Measurements from ENCODE around the gene MYOM3.

The MYOM3 gene

DNA sequence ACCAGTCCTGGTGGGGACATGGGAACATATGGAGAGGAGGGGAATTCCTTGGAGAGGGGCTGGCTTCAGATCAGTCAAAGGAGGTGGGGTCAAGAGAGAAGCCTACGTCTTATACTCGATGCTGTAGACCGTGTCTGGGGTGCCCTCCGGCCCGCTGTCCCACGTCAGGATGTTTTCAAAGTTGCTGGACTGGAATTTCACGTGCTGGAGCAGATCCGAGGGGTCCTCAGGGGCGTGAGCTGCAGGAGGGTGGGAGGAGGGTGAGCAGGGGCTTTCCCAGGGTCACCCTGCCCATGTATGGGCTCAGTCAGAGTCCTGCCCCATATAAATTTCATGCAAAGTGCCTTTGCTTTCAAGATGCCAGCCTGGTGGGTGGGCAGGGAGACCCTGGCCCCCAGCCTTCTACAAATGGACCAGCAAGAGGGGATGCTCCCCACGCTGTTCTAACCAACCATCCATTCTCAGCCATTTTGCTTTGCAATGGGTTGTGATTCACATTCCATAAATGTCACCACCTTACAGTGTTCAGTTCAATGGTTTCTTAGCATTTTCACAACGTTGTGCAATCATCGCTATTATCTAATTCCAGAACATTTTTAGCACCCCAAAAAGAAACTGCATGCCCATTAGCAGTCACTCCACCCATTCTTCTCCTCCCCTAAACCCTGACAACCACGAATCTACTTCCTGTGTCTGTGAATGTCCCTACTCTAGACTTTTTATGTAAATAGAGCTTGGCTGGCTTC, 26.7 kb upstream of the MYOM3 start:
- TF ChIP-seq, protein P1, sequence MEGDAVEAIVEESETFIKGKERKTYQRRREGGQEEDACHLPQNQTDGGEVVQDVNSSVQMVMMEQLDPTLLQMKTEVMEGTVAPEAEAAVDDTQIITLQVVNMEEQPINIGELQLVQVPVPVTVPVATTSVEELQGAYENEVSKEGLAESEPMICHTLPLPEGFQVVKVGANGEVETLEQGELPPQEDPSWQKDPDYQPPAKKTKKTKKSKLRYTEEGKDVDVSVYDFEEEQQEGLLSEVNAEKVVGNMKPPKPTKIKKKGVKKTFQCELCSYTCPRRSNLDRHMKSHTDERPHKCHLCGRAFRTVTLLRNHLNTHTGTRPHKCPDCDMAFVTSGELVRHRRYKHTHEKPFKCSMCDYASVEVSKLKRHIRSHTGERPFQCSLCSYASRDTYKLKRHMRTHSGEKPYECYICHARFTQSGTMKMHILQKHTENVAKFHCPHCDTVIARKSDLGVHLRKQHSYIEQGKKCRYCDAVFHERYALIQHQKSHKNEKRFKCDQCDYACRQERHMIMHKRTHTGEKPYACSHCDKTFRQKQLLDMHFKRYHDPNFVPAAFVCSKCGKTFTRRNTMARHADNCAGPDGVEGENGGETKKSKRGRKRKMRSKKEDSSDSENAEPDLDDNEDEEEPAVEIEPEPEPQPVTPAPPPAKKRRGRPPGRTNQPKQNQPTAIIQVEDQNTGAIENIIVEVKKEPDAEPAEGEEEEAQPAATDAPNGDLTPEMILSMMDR (IDR thresholded peaks at IDR 0.05; ENCODE audit: extremely low read depth, insufficient read depth, missing control alignments): no peak
- in situ Hi-C loops (cut with MboI; ENCODE audit: low pct_unique_long_range_greater_than_20kb, low sequenced_read_pairs, unreplicated experiment): no loop called here
- no peak for DNase-seq (ENCODE audit: low spot score)

DNA sequence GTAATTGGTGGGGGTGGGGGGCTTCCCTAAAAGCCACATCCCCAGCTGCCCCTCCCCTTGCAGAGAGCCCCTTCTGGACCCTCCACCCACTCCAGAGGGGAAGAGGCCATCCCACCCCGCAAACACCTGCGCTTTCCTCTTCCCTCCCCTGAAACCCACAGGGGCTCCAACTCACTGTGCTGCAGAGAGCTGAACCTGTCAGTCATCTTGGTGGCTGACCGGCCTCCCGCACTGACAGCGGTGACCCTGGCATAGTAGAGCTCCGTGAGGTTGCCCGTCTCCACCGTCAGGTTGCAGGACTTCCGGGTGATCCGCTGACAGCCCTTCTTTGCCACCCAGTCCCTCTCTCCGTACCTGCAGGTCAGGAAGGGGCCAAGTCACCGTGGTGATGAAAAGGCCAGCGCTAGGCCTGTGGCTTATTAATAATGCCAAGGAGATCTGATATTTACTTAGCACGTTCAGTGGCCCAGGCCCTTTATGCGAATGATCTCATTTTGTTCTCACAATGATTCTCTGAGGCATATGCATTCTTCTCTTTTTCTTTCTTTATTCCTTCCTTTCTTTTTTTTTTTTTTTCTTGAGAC, 25.1 kb upstream of the MYOM3 start:
- TF ChIP-seq, protein P1 (IDR thresholded peaks at IDR 0.05; ENCODE audit: extremely low read depth, insufficient read depth, missing control alignments): no peak
- DNase-seq (ENCODE audit: low spot score): no peak
- in situ Hi-C loops (cut with MboI; ENCODE audit: low pct_unique_long_range_greater_than_20kb, low sequenced_read_pairs, unreplicated experiment): no loop called here

DNA sequence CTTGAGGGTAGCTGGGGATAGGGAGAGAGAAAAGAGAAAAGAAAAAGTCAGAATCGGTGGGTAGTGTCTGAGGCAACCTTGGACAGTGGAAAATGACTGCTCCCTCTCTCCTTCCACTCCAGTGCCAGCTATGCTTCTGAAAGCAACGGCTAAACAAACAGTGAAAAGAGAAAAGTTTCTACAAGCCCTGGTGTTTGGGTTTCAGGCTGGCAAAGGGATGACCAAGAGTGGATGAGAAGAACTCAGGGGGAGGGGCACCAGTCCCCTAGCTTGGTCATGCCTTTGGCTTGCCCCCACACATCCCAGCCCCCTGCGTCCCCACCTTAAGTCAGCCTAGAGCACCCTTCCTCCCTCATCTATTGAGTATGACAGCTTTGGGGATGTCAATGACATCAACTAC, 22.4 kb upstream of the MYOM3 start:
- DNase-seq (ENCODE audit: low spot score): no peak
- in situ Hi-C loops (cut with MboI; ENCODE audit: low pct_unique_long_range_greater_than_20kb, low sequenced_read_pairs, unreplicated experiment): no loop called here
- TF ChIP-seq, protein P1 (IDR thresholded peaks at IDR 0.05; ENCODE audit: extremely low read depth, insufficient read depth, missing control alignments): no peak

DNA sequence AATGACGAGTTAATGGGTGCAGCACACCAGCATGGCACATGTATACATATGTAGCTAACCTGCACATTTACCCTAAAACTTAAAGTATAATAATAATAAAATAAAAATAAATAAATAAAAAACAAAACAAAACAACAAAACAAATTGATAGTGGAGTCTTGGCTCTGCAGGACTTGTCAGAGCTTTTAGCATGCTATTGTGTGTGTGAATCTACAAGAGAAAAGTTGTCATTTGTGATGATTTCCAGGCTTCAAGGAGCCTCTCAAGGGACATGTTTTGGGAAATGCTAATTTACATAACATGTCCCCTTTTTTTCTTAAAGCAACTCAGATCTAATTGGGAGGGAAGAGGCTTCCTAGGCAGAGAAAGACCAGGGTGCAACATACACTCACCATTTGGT, 21.9 kb upstream of the MYOM3 start:
- in situ Hi-C loops (cut with MboI; ENCODE audit: low pct_unique_long_range_greater_than_20kb, low sequenced_read_pairs, unreplicated experiment): no loop called here
- no peak for DNase-seq (ENCODE audit: low spot score)
- TF ChIP-seq, protein P1 (IDR thresholded peaks at IDR 0.05; ENCODE audit: extremely low read depth, insufficient read depth, missing control alignments): no peak

DNA sequence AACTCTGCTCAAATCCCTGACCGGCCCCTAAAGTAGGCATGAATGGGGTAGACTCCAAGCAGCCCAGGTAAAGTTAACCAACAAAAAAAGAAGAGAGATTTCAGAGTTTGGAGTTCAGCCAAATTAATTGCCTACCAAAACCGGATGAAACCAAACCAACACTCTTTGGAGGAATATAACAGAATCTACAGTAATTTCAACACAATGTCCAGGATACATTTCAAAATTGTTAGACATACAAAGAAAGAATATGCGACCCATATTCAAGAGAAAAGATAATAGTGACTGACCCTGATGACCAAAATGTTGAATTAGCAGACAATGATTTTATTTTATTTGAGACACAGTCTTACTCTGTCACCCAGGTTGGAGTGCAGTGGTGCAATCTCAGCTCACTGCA, 18.4 kb upstream of the MYOM3 start:
- TF ChIP-seq, protein P1 (IDR thresholded peaks at IDR 0.05; ENCODE audit: extremely low read depth, insufficient read depth, missing control alignments): no peak
- in situ Hi-C loops (cut with MboI; ENCODE audit: low pct_unique_long_range_greater_than_20kb, low sequenced_read_pairs, unreplicated experiment): no loop called here
- DNase-seq (ENCODE audit: low spot score): no peak

DNA sequence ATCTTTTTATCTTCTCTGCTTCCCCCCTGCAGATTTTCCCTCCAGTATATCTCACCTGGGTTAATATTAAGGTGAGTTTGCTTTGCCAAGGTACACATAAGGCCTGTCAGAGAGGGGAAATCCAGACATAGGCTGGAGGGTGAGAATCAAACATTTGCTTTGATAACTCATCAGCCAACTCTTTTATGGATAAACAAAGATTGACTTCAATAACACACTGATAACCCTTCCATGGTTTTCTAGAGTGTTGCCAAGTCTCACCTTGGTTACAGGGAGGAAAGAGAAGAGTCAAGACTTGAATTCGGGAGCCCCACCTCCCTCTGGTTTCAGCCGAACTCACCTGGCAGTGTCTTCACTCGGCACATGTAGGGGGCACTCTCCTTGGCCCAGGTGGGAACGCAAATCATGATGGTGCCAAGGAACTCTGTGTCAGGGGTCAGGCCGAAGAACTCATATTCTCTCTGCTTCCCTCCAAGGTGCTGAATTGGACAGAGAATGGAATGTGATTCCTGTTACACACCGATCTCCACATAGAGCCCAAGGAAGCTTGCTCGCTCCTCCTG, 15.9 kb upstream of the MYOM3 start:
- in situ Hi-C loops (cut with MboI; ENCODE audit: low pct_unique_long_range_greater_than_20kb, low sequenced_read_pairs, unreplicated experiment): no loop called here
- TF ChIP-seq, protein P1 (IDR thresholded peaks at IDR 0.05; ENCODE audit: extremely low read depth, insufficient read depth, missing control alignments): no peak
- no peak for DNase-seq (ENCODE audit: low spot score)

Data from GM13977 (cell line).